B cell (primary cell): ENCODE measurements around the gene GSTM3. TPM values are rescaled to one million over a fixed set of nuclear protein-coding genes. Genes with fewer than 3 reads are reported as not detected.

Experiments used
- ATAC-seq: fragments of 200-7000 bp; cut with Tn5 transposase; one replicate; pipeline ENCODE4 v1.10.0; 2021; ENCODE audit warnings: low read depth, mild to moderate bottlenecking, moderate number of reproducible peaks, moderate library complexity
- CTCF ChIA-PET: fragments of 350-600 bp; sonication (Branson Sonifier 250); formaldehyde crosslinking; loops from one replicate; lab custom pipeline; 2021; ENCODE audit warnings: antibody characterized with exemption, inconsistent platforms; lab: Charles Lee
- POLR2A ChIA-PET: fragments of 350-600 bp; sonication (Branson Sonifier 250); formaldehyde crosslinking; loops from one replicate; lab custom pipeline; 2021; ENCODE audit warnings: antibody characterized with exemption; lab: Charles Lee
- DNase-seq: peaks from one replicate; pipeline ENCODE4 v3.0.0; 2013
- H2AFZ ChIP-seq: 2 replicates; pipeline ENCODE4 v1.6.1; 2012; ENCODE audit warnings: mild to moderate bottlenecking, low read depth, low read length; ENCODE audit not compliant: insufficient read depth, poor library complexity, severe bottlenecking
- H3K27ac ChIP-seq, 2 donors: 1 replicate in 1 of 2; 2 replicates in 1 of 2; pipeline ENCODE4 v1.5.1; 2012 to 2013; ENCODE audit warnings: low read length in 2 of 2, mild to moderate bottlenecking in 2 of 2, moderate library complexity in 1 of 2
- H3K27me3 ChIP-seq, 4 experiments: fragments of 200-600 bp in 1 of 4; sonication (generic) in 1 of 4; replicated peaks in 1 of 4; 1 replicate in 2 of 4; 2 replicates in 2 of 4; pipeline versions ENCODE4 v1.6.1 to v1.7.0; 2013 to 2016; ENCODE audit warnings: low read length in 3 of 4, mild to moderate bottlenecking in 2 of 4, mixed read lengths in 1 of 4, moderate library complexity in 1 of 4; ENCODE audit not compliant: insufficient read depth in 4 of 4, control insufficient read depth in 3 of 4; ENCODE audit errors: control extremely low read depth in 1 of 4
- H3K36me3 ChIP-seq, 2 experiments: replicated peaks in 1 of 2; 1 replicate in 1 of 2; 2 replicates in 1 of 2; pipeline versions ENCODE4 v1.6.1 to v1.7.1; 2013; ENCODE audit warnings: low read length in 1 of 2; ENCODE audit not compliant: insufficient read depth in 2 of 2, control insufficient read depth in 1 of 2; ENCODE audit errors: control extremely low read depth in 1 of 2, extremely low read depth in 1 of 2
- H3K4me1 ChIP-seq, 2 donors: fragments of 200-600 bp in 1 of 2; sonication (generic) in 1 of 2; 1 replicate in 1 of 2; 2 replicates in 1 of 2; pipeline versions ENCODE4 v1.5.1 to v1.6.1; 2013 to 2017; ENCODE audit warnings: low read length in 2 of 2; ENCODE audit not compliant: control insufficient read depth in 2 of 2, insufficient read depth in 2 of 2
- H3K4me2 ChIP-seq: replicated peaks from 2 replicates; pipeline ENCODE3; 2012; ENCODE audit warnings: mild to moderate bottlenecking, low read depth, low read length; ENCODE audit not compliant: poor library complexity, severe bottlenecking
- H3K4me3 ChIP-seq, 5 experiments: fragments of 200-600 bp in 1 of 5; sonication (generic) in 1 of 5; 1 replicate in 3 of 5; 2 replicates in 2 of 5; pipeline versions ENCODE4 v1.5.1 to v1.7.0; 2011 to 2016; ENCODE audit warnings: low read length in 4 of 5, mild to moderate bottlenecking in 4 of 5, low read depth in 2 of 5, control low read depth in 1 of 5, moderate library complexity in 1 of 5; ENCODE audit not compliant: insufficient read depth in 1 of 5; ENCODE audit errors: control extremely low read depth in 1 of 5, extremely low read depth in 1 of 5
- H3K79me2 ChIP-seq: fragments of 200-600 bp; sonication (generic); one replicate; pipeline ENCODE4 v1.6.0; 2016; ENCODE audit warnings: low read length; ENCODE audit not compliant: control insufficient read depth, insufficient read depth
- H3K9ac ChIP-seq: fragments of 200-600 bp; sonication (generic); 2 replicates; pipeline ENCODE4 v1.6.1; 2017; ENCODE audit warnings: mild to moderate bottlenecking, low read length, moderate library complexity
- H3K9me3 ChIP-seq, 3 donors: one replicate each; pipeline versions ENCODE4 v1.6.1 to v1.7.1; 2013; ENCODE audit warnings: low read length in 2 of 3; ENCODE audit not compliant: control insufficient read depth in 2 of 3, insufficient read depth in 1 of 3; ENCODE audit errors: control extremely low read depth in 1 of 3
- H4K20me1 ChIP-seq: 2 replicates; pipeline ENCODE4 v1.6.0; 2012; ENCODE audit warnings: mild to moderate bottlenecking, low read length; ENCODE audit not compliant: insufficient read depth, control insufficient read depth, poor library complexity, severe bottlenecking
- H3K27ac Mint-ChIP-seq: one replicate; pipeline ENCODE4 v1.8.0; 2021; ENCODE audit warnings: mixed read lengths
- H3K27me3 Mint-ChIP-seq: one replicate; pipeline ENCODE4 v1.8.0; 2021; ENCODE audit warnings: mixed read lengths
- H3K4me1 Mint-ChIP-seq: one replicate; pipeline ENCODE4 v1.8.0; 2021; ENCODE audit warnings: mixed read lengths
- H3K4me3 Mint-ChIP-seq: one replicate; pipeline ENCODE4 v1.8.0; 2021; ENCODE audit warnings: mixed read lengths
- H3K9me3 Mint-ChIP-seq: one replicate; pipeline ENCODE4 v1.8.0; 2022; ENCODE audit warnings: mixed read lengths; ENCODE audit not compliant: insufficient read depth
- CTCF ChIP-seq: fragments of 200-600 bp; IDR thresholded peaks from one replicate; pipeline ENCODE4 v1.8.0; 2022; ENCODE audit warnings: antibody characterized with exemption, mild to moderate bottlenecking
- EZH2 ChIP-seq: IDR thresholded peaks from 2 replicates; pipeline ENCODE4 v1.6.1; 2012; ENCODE audit warnings: borderline replicate concordance, low read depth, mild to moderate bottlenecking, moderate library complexity, low read length; ENCODE audit not compliant: insufficient read depth, poor library complexity, severe bottlenecking
- WGBS: methylation state at CpG from one replicate; pipeline ENCODE4 v1.1.5; 2013; ENCODE audit warnings: missing lambda C conversion rate; ENCODE audit not compliant: insufficient coverage; 5-methylcytosine and 5-hydroxymethylcytosine counted together
- intact Hi-C: fragments of 100-400 bp; cut with micrococcal nuclease; formaldehyde crosslinking; loops from one replicate; pipeline ENCODE4 v1.10.0; 2022
- polyA plus RNA-seq: library from polyadenylated mRNA; depleted of rRNA; stranded (reverse); fragments of >200 nt; gene quantifications from 2 replicates; pipeline ENCODE4 v1.2.3, GENCODE V29; 2012
- total RNA-seq, 2 donors: library from RNA; stranded (reverse); fragments of 120-200 nt in 1 of 2; gene quantifications; 1 replicate in 1 of 2; 2 replicates in 1 of 2; pipeline versions ENCODE4 v1.2.3 to v1.2.4, GENCODE V29; 2013 to 2022

Gene GSTM3
- total and polyA plus RNA-seq, 2 donors (not counting 1 experiment from before 2014, with no cell fraction given), result 1.9 to 2.8 TPM

- ChIA-PET POLR2A (no interaction called here), CTCF (interaction anchor here (1.5 kb wide), 1 partner anchor 49 kb away, joined by 5 read pairs; no protein-coding TSS in a partner anchor)
- Histone ChIP-seq H2AFZ (no peak overlapping the region), H3K4me1 (no peaks in the 10 kb centered on the region), H3K79me2 (no peaks in the 10 kb centered on the region), H3K36me3 (no peaks in the 10 kb centered on the region), H3K9me3 (no peaks in the 10 kb centered on the region), H3K27me3 (no peaks in the 10 kb centered on the region), H4K20me1 (no peaks in the 10 kb centered on the region), H3K9ac (no peak overlapping the region), H3K4me3 (no peak overlapping the region), H3K4me2 (no peak overlapping the region), H3K27ac (no peak overlapping the region)
- no peaks in the 10 kb centered on the region for H3K9me3 Mint-ChIP-seq
- H3K27me3 Mint-ChIP-seq, result no peaks in the 10 kb centered on the region
- WGBS, result no CpG with 5 or more reads among the region's 6 CpGs
- no peak for ATAC-seq
- H3K4me1 Mint-ChIP-seq, result peaks cover 6% of the 10 kb centered on the region
- TF ChIP-seq CTCF (no peak), EZH2 (no peak)
- no peak for DNase-seq
- H3K4me3 Mint-ChIP-seq, result peak overlapping the region; percentile 26
- intact Hi-C loops, result no loop called here
- no peak overlapping the region for H3K27ac Mint-ChIP-seq
These were observed 50.9 kb downstream of the GSTM3 start for GRCh38 chr1:109689844-109690405.
